Kidney epithelial cell (primary cell): Measurements from ENCODE around the gene FMNL2. TPM values are rescaled to one million over a fixed set of nuclear protein-coding genes. Genes with fewer than 3 reads are reported as not detected.

Experiments
- DNase-seq: peaks from one replicate; pipeline ENCODE4 v3.0.0-alpha.2; 2010; ENCODE audit warnings: low read depth
- H3K27me3 ChIP-seq: 2 replicates; pipeline ENCODE4 v1.6.0; 2011; ENCODE audit warnings: low read length; ENCODE audit not compliant: control insufficient read depth, insufficient read depth
- H3K36me3 ChIP-seq: 2 replicates; pipeline ENCODE4 v1.5.1; 2011; ENCODE audit warnings: low read length; ENCODE audit not compliant: control insufficient read depth, insufficient read depth
- H3K4me3 ChIP-seq: 2 replicates; pipeline ENCODE4 v1.5.1; 2011; ENCODE audit warnings: low read depth, mild to moderate bottlenecking, control low read depth, low read length
- total RNA-seq: library from RNA; depleted of rRNA; stranded (reverse); fragments of >200 nt; gene quantifications from 2 replicates; pipeline ENCODE4 v1.2.3, GENCODE V29; 2015
- TF ChIP-seq, protein P1 (sequence below): IDR thresholded peaks from 2 replicates; pipeline ENCODE4 v1.5.1; 2011; ENCODE audit warnings: mild to moderate bottlenecking, moderate library complexity, low read length, control low read depth, inconsistent platforms; ENCODE audit not compliant: insufficient read depth, poor library complexity, severe bottlenecking

Gene FMNL2
- total RNA-seq, 1 donor from 2014 or later, result 68.0 TPM

DNA sequence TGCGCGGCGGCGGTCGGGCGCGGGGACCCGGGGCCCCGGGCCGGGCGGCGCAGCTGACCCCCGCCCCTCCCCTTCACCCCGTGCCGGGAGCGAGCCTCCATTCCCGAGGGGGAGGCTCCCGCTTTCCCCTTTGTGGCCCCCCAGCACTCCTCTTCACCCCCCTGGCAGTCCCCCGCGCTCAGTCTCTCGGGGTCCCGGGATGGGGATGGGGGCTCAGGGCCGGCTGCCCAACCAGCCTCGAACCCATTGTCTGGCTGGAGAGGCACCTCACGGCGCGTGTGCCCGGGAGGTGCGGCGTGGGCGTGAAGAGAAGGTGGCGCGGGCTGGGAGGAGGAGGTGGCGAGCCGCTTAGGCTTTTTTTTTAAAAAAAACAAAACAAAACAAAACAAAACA, 748 bp downstream of the FMNL2 start:
- TF ChIP-seq, protein P1, sequence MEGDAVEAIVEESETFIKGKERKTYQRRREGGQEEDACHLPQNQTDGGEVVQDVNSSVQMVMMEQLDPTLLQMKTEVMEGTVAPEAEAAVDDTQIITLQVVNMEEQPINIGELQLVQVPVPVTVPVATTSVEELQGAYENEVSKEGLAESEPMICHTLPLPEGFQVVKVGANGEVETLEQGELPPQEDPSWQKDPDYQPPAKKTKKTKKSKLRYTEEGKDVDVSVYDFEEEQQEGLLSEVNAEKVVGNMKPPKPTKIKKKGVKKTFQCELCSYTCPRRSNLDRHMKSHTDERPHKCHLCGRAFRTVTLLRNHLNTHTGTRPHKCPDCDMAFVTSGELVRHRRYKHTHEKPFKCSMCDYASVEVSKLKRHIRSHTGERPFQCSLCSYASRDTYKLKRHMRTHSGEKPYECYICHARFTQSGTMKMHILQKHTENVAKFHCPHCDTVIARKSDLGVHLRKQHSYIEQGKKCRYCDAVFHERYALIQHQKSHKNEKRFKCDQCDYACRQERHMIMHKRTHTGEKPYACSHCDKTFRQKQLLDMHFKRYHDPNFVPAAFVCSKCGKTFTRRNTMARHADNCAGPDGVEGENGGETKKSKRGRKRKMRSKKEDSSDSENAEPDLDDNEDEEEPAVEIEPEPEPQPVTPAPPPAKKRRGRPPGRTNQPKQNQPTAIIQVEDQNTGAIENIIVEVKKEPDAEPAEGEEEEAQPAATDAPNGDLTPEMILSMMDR, result no peak
- no peak for DNase-seq
- H3K4me3 ChIP-seq, result peak overlapping the region; percentile 95
- no peaks in the 10 kb centered on the region for H3K36me3 ChIP-seq
- no peaks in the 10 kb centered on the region for H3K27me3 ChIP-seq

DNA sequence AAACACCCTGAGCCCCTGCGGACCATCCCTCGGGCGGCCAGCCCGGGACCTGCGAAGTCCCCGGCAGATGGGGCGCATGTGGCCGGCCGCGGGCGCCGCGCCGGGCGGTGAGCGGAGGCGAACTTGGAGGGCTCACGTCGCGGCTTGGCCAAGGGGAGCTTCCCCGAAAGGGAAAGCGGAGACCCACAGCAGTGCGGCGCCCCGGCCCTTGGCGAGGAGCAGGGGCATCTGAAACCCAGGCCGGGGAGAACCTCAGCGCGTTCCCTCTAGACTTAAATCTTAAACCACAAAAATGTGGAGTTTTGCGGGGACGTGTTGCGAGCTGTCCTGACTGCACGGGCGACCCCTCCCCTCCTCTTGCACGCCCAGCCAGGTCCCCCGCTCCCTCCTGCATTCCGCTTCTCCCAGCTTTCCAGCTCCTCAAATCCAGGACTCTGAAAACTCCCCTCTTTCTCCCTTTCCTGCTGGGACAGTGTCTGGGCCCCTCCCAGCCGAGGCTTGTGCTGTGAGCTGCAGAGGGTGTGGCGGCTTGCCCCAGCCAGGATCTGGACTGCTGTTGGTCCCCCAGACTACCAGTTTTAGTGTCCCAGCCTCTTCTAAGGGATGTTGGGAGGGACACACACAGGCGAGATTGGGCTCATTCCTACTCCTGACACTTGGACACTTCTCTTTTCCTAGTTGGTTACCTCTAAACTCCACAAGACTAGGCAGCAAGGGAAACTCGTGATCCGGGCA, 1.3 kb downstream of the FMNL2 start:
- TF ChIP-seq, protein P1, result no peak
- Histone ChIP-seq H3K27me3 (no peaks in the 10 kb centered on the region), H3K4me3 (peak overlapping the region; percentile 95), H3K36me3 (no peaks in the 10 kb centered on the region)
- DNase-seq, result no peak

- H3K36me3 ChIP-seq, result no peaks in the 10 kb centered on the region
- DNase-seq, result no peak
- TF ChIP-seq, protein P1, result no peak
- H3K4me3 ChIP-seq, result peak overlapping the region; percentile 95
- no peaks in the 10 kb centered on the region for H3K27me3 ChIP-seq
Observed at GRCh38 chr2:152336854-152337510, 2.0 kb downstream of the FMNL2 start.

- TF ChIP-seq, protein P1, result no peak
- no peak for DNase-seq
- no peaks in the 10 kb centered on the region for H3K36me3 ChIP-seq
- no peaks in the 10 kb centered on the region for H3K27me3 ChIP-seq
- H3K4me3 ChIP-seq, result peak overlapping the region; percentile 95
Observed at GRCh38 chr2:152337511-152337903, 2.5 kb downstream of the FMNL2 start.

DNA sequence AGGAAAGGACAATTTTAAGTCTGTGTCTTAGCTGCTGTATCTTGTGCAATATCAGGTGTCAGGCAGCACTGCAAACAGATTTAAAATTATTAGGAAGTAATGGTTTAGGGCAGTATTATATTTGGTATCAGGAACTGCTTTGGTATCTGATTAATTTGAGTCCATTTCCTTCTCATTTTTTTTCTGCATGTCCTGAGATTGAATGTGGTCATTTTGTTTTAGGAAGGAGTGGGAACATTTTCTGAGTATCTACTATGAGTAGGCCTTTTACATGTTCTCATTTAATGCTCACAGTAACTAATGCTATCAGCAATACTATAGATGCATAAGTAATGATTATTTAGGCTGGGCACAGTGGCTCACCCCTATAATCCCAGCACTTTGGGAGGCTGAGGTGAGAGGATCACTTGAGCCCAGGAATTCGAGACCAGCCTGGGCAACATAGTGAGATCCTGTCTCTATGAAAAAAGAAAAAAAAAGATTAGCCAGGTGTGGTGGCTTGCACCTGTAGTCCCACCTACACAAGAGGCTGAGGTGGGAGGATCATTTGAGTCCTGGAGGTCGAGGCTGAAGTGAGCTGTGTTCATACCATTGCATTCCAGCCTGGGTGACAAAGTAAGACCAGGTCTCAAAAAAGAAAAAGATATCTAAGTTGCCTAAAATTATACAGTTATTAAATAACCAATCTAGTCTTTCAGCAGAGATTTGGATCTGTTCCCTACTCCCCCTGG, 4.7 kb downstream of the FMNL2 start:
- TF ChIP-seq, protein P1, result no peak
- Histone ChIP-seq H3K4me3 (no peak overlapping the region), H3K36me3 (no peaks in the 10 kb centered on the region), H3K27me3 (no peaks in the 10 kb centered on the region)
- no peak for DNase-seq
